GM18909 (cell line): ENCODE data around the gene CEP57L1.
A peak's percentile ranks its signal among the peaks of the same experiment; 100 is the strongest.
"Not testable (repeated sequence)": the region's sequence is repeated elsewhere in the genome, so short reads cannot be mapped to it uniquely, and the experiment has no call there.

Experiments used
- ATAC-seq: cut with Tn5 transposase; IDR thresholded peaks from one replicate; pipeline ENCODE4 v1.9.1; 2021; ENCODE audit warnings: mild to moderate bottlenecking; ENCODE audit not compliant: unreplicated experiment, poor library complexity

CEP57L1 gene

DNA sequence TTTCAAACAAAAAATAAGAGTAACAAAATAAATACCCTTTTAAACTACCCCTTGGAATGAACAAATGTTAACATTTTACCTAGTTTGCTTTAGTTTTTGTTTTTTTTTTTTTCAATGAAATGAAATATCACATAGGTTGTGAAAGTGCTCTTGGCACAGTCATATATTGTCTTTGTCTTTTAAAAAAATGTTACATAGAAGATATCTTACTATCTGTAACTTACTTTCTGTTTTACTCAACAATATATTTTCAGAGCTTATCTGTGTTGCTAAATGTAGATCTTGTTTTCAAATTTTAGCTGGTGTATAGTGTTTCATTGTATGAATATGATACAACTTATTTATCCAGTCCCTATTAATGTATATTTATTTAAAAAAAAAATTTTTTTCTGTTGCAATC, 8.6 kb downstream of the CEP57L1 start:
- no peak for ATAC-seq

DNA sequence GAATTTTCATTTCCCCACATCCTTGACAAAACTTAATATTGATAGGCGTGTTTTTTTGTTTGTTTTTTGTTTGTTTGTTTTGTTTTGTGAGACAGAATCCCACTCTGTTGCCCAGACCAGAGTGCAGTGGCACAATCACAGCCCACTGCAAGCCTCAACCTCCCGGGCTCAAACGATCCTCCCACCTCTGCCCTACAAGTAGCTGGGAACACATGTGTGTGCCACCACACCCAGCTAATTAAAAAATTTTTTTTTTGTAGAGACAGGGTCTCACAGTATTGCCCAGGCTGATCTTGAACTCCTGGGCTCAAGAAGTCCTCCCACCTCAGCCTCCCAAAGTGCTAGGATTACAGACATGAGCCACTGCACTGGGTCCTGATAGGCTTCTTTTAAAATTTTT, 9.2 kb downstream of the CEP57L1 start:
- ATAC-seq: no peak

DNA sequence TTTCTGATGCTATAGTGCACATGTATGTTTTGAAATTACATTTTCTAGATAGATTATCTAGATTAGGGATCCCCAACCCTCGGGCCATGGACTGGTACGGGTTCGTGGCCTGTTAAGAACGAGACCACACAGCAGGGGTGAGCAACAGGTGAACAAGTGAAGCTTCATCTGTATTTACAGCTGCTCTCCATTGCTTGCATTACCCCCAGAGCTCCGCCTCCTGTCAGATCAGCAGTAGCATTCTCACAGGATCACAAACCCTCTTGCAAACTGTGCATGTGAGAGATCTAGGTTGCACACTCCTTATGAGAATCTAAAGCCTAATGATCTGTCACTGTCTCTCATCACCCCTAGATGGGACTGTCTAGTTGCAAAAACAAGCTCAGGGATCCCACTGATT, 10.4 kb downstream of the CEP57L1 start:
- no peak for ATAC-seq

DNA sequence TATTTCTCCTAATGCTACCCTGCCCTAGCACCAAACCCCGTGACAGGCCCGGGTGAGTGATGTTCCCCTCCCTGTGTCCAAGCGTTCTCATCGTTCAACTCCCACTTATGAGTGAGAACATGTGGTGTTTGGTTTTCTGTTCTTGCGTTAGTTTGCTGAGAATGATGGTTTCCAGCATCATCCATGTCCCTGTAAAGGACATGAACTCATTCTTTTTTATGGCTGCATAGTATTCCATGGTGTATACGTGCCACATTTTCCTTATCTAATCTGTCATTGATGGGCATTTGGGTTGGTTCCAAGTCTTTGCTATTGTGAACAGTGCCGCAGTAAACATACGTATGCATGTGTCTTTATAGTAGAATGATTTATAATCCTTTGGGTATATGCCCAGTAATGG, 14.4 kb downstream of the CEP57L1 start:
- not testable (repeated sequence) for ATAC-seq

DNA sequence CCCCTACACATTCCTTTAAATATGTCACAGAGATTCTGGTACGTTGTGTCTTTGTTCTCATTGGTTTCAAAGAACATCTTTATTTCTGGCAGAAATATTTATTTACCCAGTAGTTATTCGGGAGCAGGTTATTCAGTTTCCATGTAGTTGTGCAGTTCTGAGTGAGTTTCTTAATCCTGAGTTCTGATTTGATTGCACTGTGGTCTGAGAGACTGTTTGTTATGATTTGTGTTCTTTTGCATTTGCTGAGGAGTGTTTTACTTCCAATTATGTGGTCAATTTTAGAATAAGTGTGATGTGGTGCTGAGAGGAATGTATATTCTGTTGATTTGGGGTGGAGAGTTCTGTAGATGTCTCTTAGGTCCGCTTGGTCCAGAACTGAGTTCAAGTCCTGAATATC, 17.4 kb downstream of the CEP57L1 start:
- ATAC-seq: not testable (repeated sequence)

DNA sequence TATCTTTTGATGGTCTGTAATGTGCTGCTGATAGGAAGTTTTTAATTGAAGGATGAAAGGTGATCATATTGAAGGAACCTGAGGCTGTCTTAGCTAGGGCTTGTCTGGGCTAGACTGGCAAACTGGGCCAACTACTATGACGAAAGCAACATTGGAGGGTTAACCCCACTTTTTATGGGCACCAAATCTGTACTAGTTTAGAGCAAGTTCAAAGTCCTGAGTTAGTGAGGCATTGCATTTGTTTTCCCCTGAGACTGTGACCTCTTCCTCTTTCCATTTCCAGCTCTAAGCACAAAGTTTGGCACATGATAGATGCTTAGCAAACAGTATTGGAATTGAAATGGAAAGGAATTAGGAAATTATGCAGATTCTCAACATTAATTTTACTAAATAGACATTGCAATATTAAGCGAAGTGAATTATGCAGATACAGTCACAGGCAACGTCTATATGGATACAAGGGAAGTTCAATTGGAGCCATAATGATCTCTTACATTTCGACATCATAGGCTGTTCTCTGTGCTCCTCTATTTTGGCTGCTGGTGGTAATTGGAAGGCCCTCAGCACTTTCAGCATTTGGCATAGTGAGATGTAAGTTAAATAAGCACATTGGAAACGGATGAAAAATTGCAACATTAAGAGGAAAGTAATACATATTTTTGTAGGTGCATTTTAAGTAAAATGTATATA, 22.2 kb downstream of the CEP57L1 start:
- ATAC-seq: peak; percentile 77

DNA sequence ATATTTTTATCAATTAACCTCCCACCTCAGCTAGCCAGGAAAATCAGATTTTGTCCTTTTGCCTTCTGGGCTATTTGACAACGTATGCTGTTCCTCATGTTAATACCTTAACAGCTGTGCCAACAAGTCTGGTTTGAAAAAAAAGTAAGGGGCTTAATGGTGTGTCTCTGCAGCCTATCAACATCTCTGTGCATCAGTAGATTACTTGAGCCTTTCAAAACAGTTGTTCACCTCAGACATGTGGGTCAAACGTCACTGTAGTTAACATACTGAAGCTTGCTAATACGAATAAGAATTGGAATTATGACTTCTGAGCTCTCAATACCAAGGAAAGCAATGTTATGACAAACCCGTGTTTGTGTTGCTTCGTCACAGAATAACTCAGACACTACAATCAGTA, 23.0 kb downstream of the CEP57L1 start:
- ATAC-seq: no peak

DNA sequence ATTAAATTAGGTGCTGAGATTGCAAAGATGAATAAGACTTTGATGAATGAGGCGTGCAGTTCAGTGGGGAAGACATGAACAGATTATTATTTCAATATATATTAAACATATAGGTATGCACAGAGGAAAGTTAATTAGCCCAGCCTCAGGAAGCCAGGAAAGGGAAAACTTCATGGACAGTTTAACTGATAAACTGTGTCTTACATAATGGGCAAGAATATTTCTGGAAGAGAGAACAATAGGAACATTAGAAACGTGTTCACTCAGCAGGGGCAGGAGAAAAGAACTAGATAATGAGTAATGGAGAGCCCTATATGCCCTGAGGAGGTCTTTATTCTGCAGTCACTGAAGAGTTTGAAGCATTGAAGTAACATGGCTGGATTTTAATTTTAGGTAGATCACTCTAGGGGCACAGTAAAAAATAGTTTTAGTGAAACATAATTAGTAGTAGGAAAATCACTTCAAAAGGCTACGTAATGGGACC, 23.6 kb downstream of the CEP57L1 start:
- no peak for ATAC-seq

DNA sequence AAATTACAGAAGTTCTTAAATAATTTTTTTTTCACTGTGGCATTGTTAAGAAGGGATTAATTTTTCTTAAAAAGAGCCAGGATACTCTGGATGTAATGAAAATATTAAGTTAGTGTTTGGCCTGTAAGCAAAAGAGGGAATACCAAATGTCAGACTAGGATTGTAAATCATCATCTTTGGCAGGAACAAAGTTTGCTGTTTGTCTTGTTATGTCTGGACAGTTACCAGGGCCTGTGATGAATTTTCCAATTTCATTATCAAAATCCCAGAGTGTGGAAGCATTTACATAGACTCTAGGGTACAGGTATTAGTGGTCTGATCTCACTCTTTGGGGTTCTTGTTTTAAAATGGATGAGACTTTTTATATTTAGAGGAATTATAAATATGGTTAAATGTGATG, 26.1 kb downstream of the CEP57L1 start:
- ATAC-seq: no peak

DNA sequence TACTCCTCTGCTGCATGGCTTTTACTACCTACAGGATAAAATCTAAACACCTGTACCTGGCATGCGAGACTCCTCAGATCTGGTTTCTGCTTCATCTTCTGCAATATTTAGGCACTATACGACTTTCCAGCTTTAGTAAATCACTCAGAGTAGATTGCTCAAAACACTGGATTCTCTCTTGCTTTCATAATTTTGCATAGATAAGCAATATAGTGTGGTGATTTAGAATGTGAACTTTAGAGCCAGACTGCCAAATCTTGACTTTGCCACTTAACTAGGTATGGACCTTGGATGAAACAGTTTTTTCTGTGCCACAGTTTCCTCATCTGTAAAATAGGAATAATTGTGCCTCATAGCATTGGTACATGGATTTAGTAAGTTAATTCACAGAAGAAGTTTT, 28.9 kb downstream of the CEP57L1 start:
- ATAC-seq: no peak

DNA sequence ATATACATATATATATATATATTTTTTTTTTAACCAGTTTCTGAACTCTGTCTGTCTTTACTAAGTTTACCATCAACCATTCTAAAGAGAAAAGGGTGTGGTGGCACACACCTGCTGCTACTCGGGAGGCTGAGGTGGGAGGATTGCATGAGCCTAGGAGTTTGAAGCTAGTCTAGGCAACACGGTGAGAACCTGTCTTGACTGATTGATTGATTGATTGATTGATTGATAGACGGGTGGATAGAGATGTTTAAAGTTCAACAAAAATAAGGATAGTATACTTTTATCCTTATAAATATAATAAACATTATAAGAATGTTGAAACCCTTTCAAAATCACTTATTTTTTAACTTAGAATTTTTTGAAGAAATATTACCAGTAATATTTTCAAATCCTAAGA, 30.2 kb downstream of the CEP57L1 start:
- ATAC-seq: no peak

DNA sequence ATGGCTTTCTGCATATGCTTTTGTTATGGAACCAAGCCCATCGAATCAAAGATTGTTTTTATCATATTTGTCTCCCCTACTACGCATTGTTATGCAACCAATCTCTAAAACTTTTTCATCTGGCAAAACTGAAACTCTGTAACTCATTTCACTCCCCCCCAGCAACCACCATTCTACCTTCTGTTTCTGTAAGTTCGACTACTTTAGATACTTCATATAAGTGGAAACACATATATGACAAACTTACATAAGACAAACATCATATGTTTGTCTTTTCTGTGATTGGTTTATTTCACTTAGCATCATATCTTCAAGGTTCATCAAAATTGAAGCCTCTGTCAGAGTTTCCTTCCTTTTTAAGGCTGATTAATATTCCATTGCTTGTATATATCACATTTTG, 34.8 kb downstream of the CEP57L1 start:
- no peak for ATAC-seq

DNA sequence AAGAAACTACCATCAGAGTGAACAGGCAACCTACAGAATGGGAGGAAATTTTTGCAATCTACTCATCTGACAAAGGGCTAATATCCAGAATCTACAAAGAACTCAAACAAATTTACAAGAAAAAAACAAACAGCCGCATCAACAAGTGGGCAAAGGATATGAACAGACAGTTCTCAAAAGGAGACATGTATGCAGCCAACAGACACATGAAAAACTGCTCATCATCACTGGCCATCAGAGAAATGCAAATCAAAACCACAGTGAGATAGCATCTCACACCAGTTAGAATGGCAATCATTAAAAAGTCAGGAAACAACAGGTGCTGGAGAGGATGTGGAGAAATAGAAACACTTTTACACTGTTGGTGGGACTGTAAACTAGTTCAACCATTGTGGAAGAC, 40.3 kb downstream of the CEP57L1 start:
- not testable (repeated sequence) for ATAC-seq

DNA sequence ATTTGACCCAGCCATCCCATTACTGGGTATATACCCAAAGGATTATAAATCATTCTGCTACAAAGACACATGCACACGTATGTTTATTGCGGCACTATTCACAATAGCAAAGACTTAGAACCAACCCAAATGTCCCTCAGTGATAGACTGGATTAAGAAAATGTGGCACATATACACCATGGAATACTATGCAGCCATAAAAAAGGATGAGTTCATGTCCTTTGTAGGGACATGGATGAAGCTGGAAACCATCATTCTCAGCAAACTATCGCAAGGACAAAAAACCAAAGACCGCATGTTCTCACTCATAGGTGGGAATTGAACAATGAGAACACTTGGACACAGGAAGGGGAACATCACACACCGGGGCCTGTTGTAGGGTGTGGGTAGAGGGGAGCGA, 40.7 kb downstream of the CEP57L1 start:
- not testable (repeated sequence) for ATAC-seq

DNA sequence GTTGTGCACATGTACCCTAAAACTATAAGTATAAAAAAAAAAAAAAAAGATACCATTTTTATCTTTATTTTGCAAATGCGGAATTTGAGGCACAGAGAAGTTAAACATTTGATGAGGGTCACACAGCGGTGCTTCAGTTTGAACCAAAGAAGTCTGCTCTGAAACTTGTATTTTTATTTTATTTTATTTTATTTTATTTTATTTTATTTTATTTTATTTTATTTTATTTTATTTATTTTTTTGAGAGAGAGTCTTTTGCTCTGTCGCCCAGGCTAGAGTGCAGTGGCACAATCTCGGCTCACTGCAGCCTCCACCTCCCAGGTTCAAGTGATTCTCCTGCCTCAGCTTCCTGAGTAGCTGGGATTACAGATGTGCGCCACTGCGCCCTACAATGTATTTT, 41.2 kb downstream of the CEP57L1 start:
- ATAC-seq: not testable (repeated sequence)

DNA sequence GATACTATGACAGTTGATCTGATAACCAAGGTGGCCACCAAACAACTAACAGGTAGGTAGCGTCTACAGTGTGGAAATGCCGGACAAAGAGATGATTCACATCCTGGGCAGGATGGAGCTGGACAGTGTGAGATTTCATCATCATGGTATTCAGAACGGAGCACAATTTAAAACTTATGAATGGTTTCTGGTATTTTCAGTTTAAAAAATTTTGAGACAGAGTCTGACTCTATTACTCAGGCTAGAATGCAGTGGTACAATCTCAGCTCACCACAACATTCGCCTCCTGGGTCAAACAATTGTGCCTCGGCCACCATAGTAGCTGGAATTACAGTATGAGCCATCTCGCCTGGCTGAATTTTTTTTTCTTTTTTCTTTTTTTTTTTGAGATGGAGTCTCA, 43.8 kb downstream of the CEP57L1 start:
- no peak for ATAC-seq

DNA sequence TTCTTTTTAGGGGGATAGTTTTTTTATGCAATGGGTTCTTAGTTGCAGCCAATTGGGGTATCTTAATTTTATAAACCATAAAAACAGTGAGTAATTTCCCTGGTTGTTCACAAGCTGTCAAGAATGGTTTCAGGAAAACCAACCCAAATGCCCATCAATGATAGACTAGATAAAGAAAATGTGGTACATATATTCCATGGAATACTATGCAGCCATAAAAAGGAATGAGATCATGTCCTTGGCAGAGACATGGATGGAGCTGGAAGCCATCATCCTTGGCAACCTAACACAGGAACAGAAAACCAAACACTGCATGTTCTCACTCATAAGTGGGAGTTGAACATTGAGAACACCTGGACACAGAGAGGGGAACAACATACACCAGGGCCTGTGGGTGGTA, 46.8 kb downstream of the CEP57L1 start:
- ATAC-seq: not testable (repeated sequence)

DNA sequence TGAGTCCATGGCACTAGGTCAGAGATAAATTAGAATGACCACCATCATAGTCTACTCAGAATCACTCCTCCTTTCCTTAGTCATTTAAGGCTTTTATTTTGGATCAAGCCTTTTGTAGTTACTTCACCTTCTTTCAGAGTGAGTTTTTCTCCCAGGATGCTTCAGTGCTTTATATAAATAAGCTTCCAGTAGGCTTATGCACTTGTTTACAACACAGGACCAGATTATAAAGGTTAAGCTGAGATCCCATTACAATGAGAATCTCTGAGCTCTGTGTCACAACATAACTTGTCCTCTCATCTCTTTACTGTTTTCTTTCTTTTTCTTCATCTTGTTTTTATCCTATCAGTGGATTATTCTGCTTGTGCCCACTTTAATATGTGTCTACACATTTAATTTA, 47.9 kb downstream of the CEP57L1 start:
- ATAC-seq: no peak

DNA sequence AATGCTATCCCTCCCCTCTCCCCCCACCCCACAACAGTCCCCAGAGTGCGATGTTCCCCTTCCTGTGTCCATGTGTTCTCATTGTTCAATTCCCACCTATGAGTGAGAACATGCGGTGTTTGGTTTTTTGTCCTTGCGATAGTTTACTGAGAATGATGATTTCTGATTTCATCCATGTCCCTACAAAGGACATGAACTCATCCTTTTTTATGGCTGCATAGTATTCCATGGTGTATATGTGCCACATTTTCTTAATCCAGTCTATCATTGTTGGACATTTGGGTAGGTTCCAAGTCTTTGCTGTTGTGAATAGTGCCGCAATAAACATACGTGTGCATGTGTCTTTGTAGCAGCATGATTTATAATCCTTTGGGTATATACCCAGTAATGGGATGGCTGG, 52.9 kb downstream of the CEP57L1 start:
- not testable (repeated sequence) for ATAC-seq

DNA sequence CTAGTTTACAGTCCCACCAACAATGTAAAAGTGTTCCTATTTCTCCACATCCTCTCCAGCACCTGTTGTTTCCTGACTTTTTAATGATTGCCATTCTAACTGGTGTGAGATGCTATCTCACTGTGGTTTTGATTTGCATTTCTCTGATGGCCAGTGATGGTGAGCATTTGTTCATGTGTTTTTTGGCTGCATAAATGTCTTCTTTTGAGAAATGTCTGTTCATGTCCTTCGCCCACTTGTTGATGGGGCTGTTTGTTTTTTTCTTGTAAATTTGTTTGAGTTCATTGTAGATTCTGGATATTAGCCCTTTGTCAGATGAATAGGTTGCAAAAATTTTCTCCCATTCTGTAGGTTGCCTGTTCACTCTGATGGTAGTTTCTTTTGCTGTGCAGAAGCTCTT, 53.4 kb downstream of the CEP57L1 start:
- ATAC-seq: not testable (repeated sequence)

DNA sequence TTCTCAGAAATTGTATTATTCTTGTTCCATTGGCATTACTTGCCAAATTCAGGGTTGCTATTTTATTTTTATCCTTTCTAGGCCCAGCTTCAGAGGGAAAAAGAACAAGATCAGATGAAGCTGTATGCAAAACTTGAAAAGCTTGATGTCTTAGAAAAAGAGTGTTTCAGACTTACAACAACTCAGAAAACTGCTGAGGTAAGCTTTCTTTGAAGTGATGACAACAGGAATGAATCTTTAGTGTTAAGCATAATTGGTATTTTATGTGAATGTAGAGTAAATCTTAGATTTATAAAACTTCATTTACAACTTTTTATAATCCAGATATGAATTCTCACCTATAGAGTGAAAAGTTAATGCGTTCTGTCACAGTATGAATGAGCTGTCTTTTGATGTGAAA, 58.4 kb downstream of the CEP57L1 start:
- no peak for ATAC-seq

DNA sequence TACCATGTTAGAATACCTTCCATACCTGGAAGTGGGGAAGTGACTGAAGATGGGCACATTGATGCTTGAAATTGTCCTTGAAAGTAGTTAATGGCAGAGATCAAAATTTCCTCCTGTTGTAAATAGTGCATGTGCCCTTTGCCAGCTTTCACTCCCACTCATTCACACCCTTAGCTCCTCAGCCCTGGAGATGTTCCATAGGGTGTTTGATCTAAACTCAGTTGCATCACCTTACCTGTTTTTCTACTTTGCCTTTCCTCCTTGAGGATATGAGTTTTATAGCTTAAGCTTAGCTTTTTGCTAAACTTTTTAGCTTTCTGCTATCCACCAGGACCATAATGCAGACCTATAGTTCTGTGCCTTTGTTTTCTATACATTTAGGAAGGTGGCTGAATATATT, 69.0 kb downstream of the CEP57L1 start:
- ATAC-seq: no peak
